ENCODE results near the gene GSX2.

GSX2 gene

GRCh38 chr4:54095110-54095825 is 4.7 kb upstream of the GSX2 start:
- ATAC-seq, result no peak
- TF ChIP-seq CSDC2 (CRISPR knock-in tag; IDR thresholded peaks at IDR 0.05) (no peak), TOX (CRISPR knock-in tag; IDR thresholded peaks at IDR 0.05; ENCODE audit: borderline replicate concordance) (no peak), GLIS3 (CRISPR knock-in tag; IDR thresholded peaks at IDR 0.05) (no peak)

- no peak for ATAC-seq
- TF ChIP-seq SNAI2 (CRISPR knock-in tag; IDR thresholded peaks at IDR 0.05) (no peak), ZNF8 (CRISPR knock-in tag; IDR thresholded peaks at IDR 0.05) (no peak), ZFP3 (CRISPR knock-in tag; IDR thresholded peaks at IDR 0.05) (no peak), PPARA (CRISPR knock-in tag; IDR thresholded peaks at IDR 0.05; ENCODE audit: borderline replicate concordance) (no peak), POU6F1 (CRISPR knock-in tag; IDR thresholded peaks at IDR 0.05; ENCODE audit: borderline replicate concordance, low read depth) (no peak), CSRNP3 (CRISPR knock-in tag; IDR thresholded peaks at IDR 0.05) (no peak), TSHZ2 (CRISPR knock-in tag; IDR thresholded peaks at IDR 0.05) (no peak), ZC3H10 (CRISPR knock-in tag; IDR thresholded peaks at IDR 0.05) (no peak), BACH2 (CRISPR knock-in tag; IDR thresholded peaks at IDR 0.05; ENCODE audit: borderline replicate concordance) (no peak), CSDC2 (CRISPR knock-in tag; IDR thresholded peaks at IDR 0.05) (no peak), GLIS3 (CRISPR knock-in tag; IDR thresholded peaks at IDR 0.05) (no peak), TOX (CRISPR knock-in tag; IDR thresholded peaks at IDR 0.05; ENCODE audit: borderline replicate concordance) (no peak), ZNF70 (CRISPR knock-in tag; IDR thresholded peaks at IDR 0.05) (no peak), ISL1 (CRISPR knock-in tag; IDR thresholded peaks at IDR 0.05) (no peak), PATZ1 (CRISPR knock-in tag; IDR thresholded peaks at IDR 0.05; ENCODE audit: borderline replicate concordance) (no peak), ZNF565 (CRISPR knock-in tag; conservative IDR thresholded peaks at IDR 0.05; ENCODE audit: low read depth) (no peak), ESRRG (CRISPR knock-in tag; IDR thresholded peaks at IDR 0.05) (no peak)
These were observed 3.5 kb upstream of the GSX2 start for GRCh38 chr4:54096295-54096962.

- ATAC-seq, result no peak
- TF ChIP-seq TOX (CRISPR knock-in tag; IDR thresholded peaks at IDR 0.05; ENCODE audit: borderline replicate concordance), result no peak
- no peak for TF ChIP-seq ZNF8 (CRISPR knock-in tag; IDR thresholded peaks at IDR 0.05)
- no peak for TF ChIP-seq CSRNP3 (CRISPR knock-in tag; IDR thresholded peaks at IDR 0.05)
- no peak for TF ChIP-seq ARNTL (CRISPR knock-in tag; IDR thresholded peaks at IDR 0.05; ENCODE audit: borderline replicate concordance, low read depth)
- no peak for TF ChIP-seq ZC3H10 (CRISPR knock-in tag; IDR thresholded peaks at IDR 0.05)
- TF ChIP-seq TSHZ2 (CRISPR knock-in tag; IDR thresholded peaks at IDR 0.05), result no peak
- no peak for TF ChIP-seq TCF4 (CRISPR knock-in tag; IDR thresholded peaks at IDR 0.05; ENCODE audit: borderline replicate concordance)
- TF ChIP-seq BACH2 (CRISPR knock-in tag; IDR thresholded peaks at IDR 0.05; ENCODE audit: borderline replicate concordance), result no peak
- TF ChIP-seq ESRRG (CRISPR knock-in tag; IDR thresholded peaks at IDR 0.05), result no peak
- no peak for TF ChIP-seq ZNF565 (CRISPR knock-in tag; conservative IDR thresholded peaks at IDR 0.05; ENCODE audit: low read depth)
- no peak for TF ChIP-seq ZNF70 (CRISPR knock-in tag; IDR thresholded peaks at IDR 0.05)
- TF ChIP-seq RARB (CRISPR knock-in tag; IDR thresholded peaks at IDR 0.05), result no peak
- TF ChIP-seq CSDC2 (CRISPR knock-in tag; IDR thresholded peaks at IDR 0.05), result no peak
- TF ChIP-seq ISL1 (CRISPR knock-in tag; IDR thresholded peaks at IDR 0.05), result no peak
These were observed 2.8 kb upstream of the GSX2 start for GRCh38 chr4:54097152-54097551.

Data from SK-N-SH treated with all-trans-retinoic acid at 6 μM for 48 hours (cell line).